ENCODE results near the gene JAM2. TPM values are rescaled to one million over a fixed set of nuclear protein-coding genes. Genes with fewer than 3 reads are reported as not detected.

JAM2 gene
- total RNA-seq, 1 donor from 2014 or later = 2.0 TPM

GRCh38 chr21:25646474-25646873, 7.4 kb downstream of the JAM2 start:
- no peak for TF ChIP-seq CTCF (IDR thresholded peaks at IDR 0.05)
- no peaks in the 10 kb centered on the region for H3K36me3 Mint-ChIP-seq (ENCODE audit: low read depth)
- H3K4me1 Mint-ChIP-seq = peaks cover 19% of the 10 kb centered on the region
- no peak overlapping the region for H3K27ac Mint-ChIP-seq
- H3K4me3 Mint-ChIP-seq = no peak overlapping the region
- no peaks in the 10 kb centered on the region for H3K9me3 Mint-ChIP-seq
- H3K27me3 Mint-ChIP-seq = no peaks in the 10 kb centered on the region
- ChIA-PET POLR2A (no interaction called here), CTCF (no interaction called here)
- no peak for ATAC-seq (ENCODE audit: low read depth)
- DNase-seq = no peak
- intact Hi-C loops (cut with micrococcal nuclease) = no loop called here

- DNase-seq = no peak
- peaks cover 19% of the 10 kb centered on the region for H3K4me1 Mint-ChIP-seq
- ChIA-PET CTCF (no interaction called here), POLR2A (no interaction called here)
- intact Hi-C loops (cut with micrococcal nuclease) = no loop called here
- ATAC-seq (ENCODE audit: low read depth) = no peak
- H3K27ac Mint-ChIP-seq = peak overlapping the region; percentile 38
- peak overlapping the region; percentile 13 for H3K4me3 Mint-ChIP-seq
- TF ChIP-seq CTCF (IDR thresholded peaks at IDR 0.05) = no peak
- H3K27me3 Mint-ChIP-seq = no peaks in the 10 kb centered on the region
- H3K36me3 Mint-ChIP-seq (ENCODE audit: low read depth) = no peaks in the 10 kb centered on the region
- no peaks in the 10 kb centered on the region for H3K9me3 Mint-ChIP-seq
Measured at GRCh38 chr21:25647647-25648046, 8.6 kb downstream of the JAM2 start.

GRCh38 chr21:25649146-25649545, 10.1 kb downstream of the JAM2 start:
- DNase-seq = no peak
- no peak for TF ChIP-seq CTCF (IDR thresholded peaks at IDR 0.05)
- peaks cover 19% of the 10 kb centered on the region for H3K4me1 Mint-ChIP-seq
- ChIA-PET POLR2A (no interaction called here), CTCF (no interaction called here)
- ATAC-seq (ENCODE audit: low read depth) = no peak
- peak overlapping the region; percentile 21 for H3K27ac Mint-ChIP-seq
- H3K9me3 Mint-ChIP-seq = no peaks in the 10 kb centered on the region
- H3K36me3 Mint-ChIP-seq (ENCODE audit: low read depth) = no peaks in the 10 kb centered on the region
- no peaks in the 10 kb centered on the region for H3K27me3 Mint-ChIP-seq
- intact Hi-C loops (cut with micrococcal nuclease) = no loop called here
- no peak overlapping the region for H3K4me3 Mint-ChIP-seq

GRCh38 chr21:25656412-25656811, 17.4 kb downstream of the JAM2 start:
- H3K27ac Mint-ChIP-seq = no peak overlapping the region
- no peaks in the 10 kb centered on the region for H3K27me3 Mint-ChIP-seq
- peaks cover 3% of the 10 kb centered on the region for H3K9me3 Mint-ChIP-seq
- DNase-seq = no peak
- ChIA-PET POLR2A (no interaction called here), CTCF (interaction anchor here (1.0 kb wide), 1 partner anchor 46 kb away, joined by 4 read pairs; no protein-coding TSS in a partner anchor)
- ATAC-seq (ENCODE audit: low read depth) = no peak
- TF ChIP-seq CTCF (IDR thresholded peaks at IDR 0.05) = no peak
- no peak overlapping the region for H3K4me3 Mint-ChIP-seq
- H3K4me1 Mint-ChIP-seq = no peaks in the 10 kb centered on the region
- H3K36me3 Mint-ChIP-seq (ENCODE audit: low read depth) = no peaks in the 10 kb centered on the region
- intact Hi-C loops (cut with micrococcal nuclease) = no loop called here

- Mint-ChIP-seq H3K4me1 (no peaks in the 10 kb centered on the region), H3K27ac (no peak overlapping the region), H3K27me3 (no peaks in the 10 kb centered on the region), H3K36me3 (ENCODE audit: low read depth) (no peaks in the 10 kb centered on the region), H3K9me3 (peaks cover 3% of the 10 kb centered on the region), H3K4me3 (no peak overlapping the region)
- DNase-seq (no peak), ATAC-seq (ENCODE audit: low read depth) (no peak)
- TF ChIP-seq CTCF (IDR thresholded peaks at IDR 0.05) = no peak
- CTCF ChIA-PET = interaction anchor here (0.7 kb wide), 1 partner anchor 18 kb away, joined by 3 read pairs; the partner anchor contains the start of gene JAM2
- intact Hi-C loops (cut with micrococcal nuclease) = no loop called here
- POLR2A ChIA-PET = no interaction called here
Measured at GRCh38 chr21:25657140-25657539, 18.1 kb downstream of the JAM2 start.
